Large intestine (tissue), 3 donors: Measurements from ENCODE around the gene DUSP12. TPM values are rescaled to one million over a fixed set of nuclear protein-coding genes. Genes with fewer than 3 reads are reported as not detected.

Experiments used
- DNase-seq, 2 donors: peaks; one replicate each; pipeline versions ENCODE4 v3.0.0 to v3.0.0-alpha.2; 2013
- H3K27ac ChIP-seq: one replicate; pipeline ENCODE4 v1.5.1; 2013; ENCODE audit warnings: low read length
- H3K27me3 ChIP-seq: 2 replicates; pipeline ENCODE4 v1.6.1; 2013; ENCODE audit warnings: low read length; ENCODE audit not compliant: control insufficient read depth, insufficient read depth
- H3K36me3 ChIP-seq: 2 replicates; pipeline ENCODE4 v1.6.1; 2013; ENCODE audit warnings: low read length; ENCODE audit not compliant: control insufficient read depth, insufficient read depth
- H3K4me1 ChIP-seq: one replicate; pipeline ENCODE4 v1.6.1; 2013; ENCODE audit warnings: low read length; ENCODE audit not compliant: control insufficient read depth, insufficient read depth
- H3K4me3 ChIP-seq: one replicate; pipeline ENCODE4 v1.5.1; 2013; ENCODE audit warnings: low read length
- H3K9me3 ChIP-seq: one replicate; pipeline ENCODE4 v1.6.1; 2013; ENCODE audit warnings: mild to moderate bottlenecking, low read depth, low read length, moderate library complexity; ENCODE audit not compliant: control insufficient read depth
- WGBS: methylation state at CpG from one replicate; pipeline ENCODE4 v1.1.5; 2013; ENCODE audit warnings: low lambda C conversion rate; ENCODE audit not compliant: insufficient coverage; 5-methylcytosine and 5-hydroxymethylcytosine counted together
- polyA plus RNA-seq: library from polyadenylated mRNA; unstranded; fragments of 120-200 nt; gene quantifications from one replicate; pipeline ENCODE4 v1.2.1, GENCODE V29; 2013

DUSP12 gene
- polyA plus RNA-seq, 1 donor: 33.8 TPM

- no CpG with 5 or more reads among the region's 83 CpGs for WGBS
- peaks cover 4% of the 10 kb centered on the region for H3K4me1 ChIP-seq
- DNase-seq: peak; percentile 83 to 84
- peak overlapping the region; percentile 70 for H3K4me3 ChIP-seq
- H3K36me3 ChIP-seq: no peaks in the 10 kb centered on the region
- no peaks in the 10 kb centered on the region for H3K9me3 ChIP-seq
- H3K27me3 ChIP-seq: peaks cover 54% of the 10 kb centered on the region
- H3K27ac ChIP-seq: peak overlapping the region; percentile 73
Measured at GRCh38 chr1:161726473-161727255, 22.9 kb upstream of the DUSP12 start.

- Histone ChIP-seq H3K27me3 (peaks cover 51% of the 10 kb centered on the region), H3K27ac (peak overlapping the region; percentile 73), H3K4me3 (peak overlapping the region; percentile 70), H3K36me3 (no peaks in the 10 kb centered on the region), H3K9me3 (no peaks in the 10 kb centered on the region), H3K4me1 (peaks cover 4% of the 10 kb centered on the region)
- no peak for DNase-seq
- no CpG with 5 or more reads among the region's 38 CpGs for WGBS
Measured at GRCh38 chr1:161727256-161727924, 22.2 kb upstream of the DUSP12 start.

- H3K36me3 ChIP-seq: no peaks in the 10 kb centered on the region
- 100% methylated on average over 2 of the region's 7 CpGs for WGBS
- no peak for DNase-seq
- no peak overlapping the region for H3K4me3 ChIP-seq
- H3K9me3 ChIP-seq: no peaks in the 10 kb centered on the region
- peaks cover 39% of the 10 kb centered on the region for H3K27me3 ChIP-seq
- H3K4me1 ChIP-seq: peaks cover 4% of the 10 kb centered on the region
- no peak overlapping the region for H3K27ac ChIP-seq
Measured at GRCh38 chr1:161728376-161729226, 21.0 kb upstream of the DUSP12 start.

- H3K27ac ChIP-seq: no peak overlapping the region
- H3K4me1 ChIP-seq: peaks cover 4% of the 10 kb centered on the region
- no CpG with 5 or more reads among the region's 6 CpGs for WGBS
- H3K27me3 ChIP-seq: peaks cover 32% of the 10 kb centered on the region
- no peaks in the 10 kb centered on the region for H3K36me3 ChIP-seq
- no peaks in the 10 kb centered on the region for H3K9me3 ChIP-seq
- DNase-seq: no peak
- H3K4me3 ChIP-seq: no peak overlapping the region
Measured at GRCh38 chr1:161730050-161730564, 19.5 kb upstream of the DUSP12 start.

GRCh38 chr1:161731241-161731640, 18.3 kb upstream of the DUSP12 start:
- Histone ChIP-seq H3K4me1 (no peaks in the 10 kb centered on the region), H3K27me3 (peaks cover 29% of the 10 kb centered on the region), H3K9me3 (no peaks in the 10 kb centered on the region), H3K4me3 (no peak overlapping the region), H3K36me3 (no peaks in the 10 kb centered on the region), H3K27ac (no peak overlapping the region)
- 61% methylated on average over 3 of the region's 6 CpGs for WGBS
- DNase-seq: no peak

- Histone ChIP-seq H3K36me3 (no peaks in the 10 kb centered on the region), H3K9me3 (no peaks in the 10 kb centered on the region), H3K27me3 (peaks cover 30% of the 10 kb centered on the region), H3K27ac (no peak overlapping the region), H3K4me3 (no peak overlapping the region), H3K4me1 (no peaks in the 10 kb centered on the region)
- DNase-seq: no peak
- 93% methylated on average over 3 of the region's 5 CpGs for WGBS
Measured at GRCh38 chr1:161731981-161732718, 17.4 kb upstream of the DUSP12 start.

DNA sequence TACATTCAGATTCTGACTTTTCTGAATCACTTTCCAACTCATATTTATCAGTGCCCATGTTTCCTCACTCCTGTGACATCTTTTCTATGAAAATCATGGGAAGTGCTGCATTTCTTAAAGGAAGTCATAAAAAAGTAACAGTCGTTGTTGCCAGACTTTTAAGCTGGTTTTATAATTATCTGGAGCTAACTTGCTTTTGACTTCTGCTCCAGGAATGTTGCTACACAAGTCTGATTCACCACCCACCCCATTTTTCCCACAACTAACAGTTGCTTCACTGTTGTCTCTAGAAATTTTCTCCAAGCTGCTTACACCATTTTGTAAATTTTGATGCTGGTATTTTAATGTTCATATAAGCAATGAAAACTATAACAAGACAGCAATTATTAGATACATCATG, 16.1 kb upstream of the DUSP12 start:
- no peaks in the 10 kb centered on the region for H3K36me3 ChIP-seq
- peaks cover 32% of the 10 kb centered on the region for H3K27me3 ChIP-seq
- H3K4me3 ChIP-seq: no peak overlapping the region
- H3K27ac ChIP-seq: no peak overlapping the region
- no CpG with 5 or more reads among the region's 1 CpG for WGBS
- no peak for DNase-seq
- H3K9me3 ChIP-seq: no peaks in the 10 kb centered on the region
- no peaks in the 10 kb centered on the region for H3K4me1 ChIP-seq

- Histone ChIP-seq H3K9me3 (no peaks in the 10 kb centered on the region), H3K36me3 (no peaks in the 10 kb centered on the region), H3K4me1 (no peaks in the 10 kb centered on the region), H3K4me3 (no peak overlapping the region), H3K27ac (no peak overlapping the region), H3K27me3 (peaks cover 38% of the 10 kb centered on the region)
- WGBS: no CpG with 5 or more reads among the region's 3 CpGs
- DNase-seq: no peak
Measured at GRCh38 chr1:161735837-161736236, 13.7 kb upstream of the DUSP12 start.

DNA sequence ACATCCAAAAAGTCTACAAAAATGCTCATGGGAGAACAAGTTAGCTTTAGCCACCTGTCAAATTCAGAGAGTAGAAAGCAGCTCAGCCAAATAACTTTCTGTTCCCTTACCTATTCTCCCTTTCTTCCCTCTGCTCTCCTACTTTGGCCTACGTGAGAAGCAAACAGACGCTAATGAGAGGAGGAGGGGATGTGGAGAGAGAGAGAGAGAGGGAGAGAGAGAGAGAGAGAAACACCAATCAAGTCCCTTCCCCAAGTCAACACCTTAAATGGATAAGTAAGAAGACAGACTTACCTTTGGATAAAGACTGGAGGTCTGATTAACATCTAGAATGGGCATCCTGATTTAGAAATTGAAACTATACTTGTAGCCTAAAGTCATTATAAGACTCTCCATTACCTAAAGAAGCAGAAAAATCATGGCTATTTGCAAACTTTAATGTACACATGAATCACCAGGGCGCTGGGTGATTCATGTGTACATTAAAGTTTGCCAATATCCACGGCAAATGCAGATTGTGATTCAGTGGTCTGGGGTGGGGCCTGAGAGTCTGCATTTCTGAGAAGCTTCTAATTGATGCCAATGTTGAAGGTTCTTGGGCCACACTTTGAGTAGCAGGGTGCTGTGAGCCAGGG, 13.1 kb upstream of the DUSP12 start:
- Histone ChIP-seq H3K9me3 (no peaks in the 10 kb centered on the region), H3K4me1 (no peaks in the 10 kb centered on the region), H3K27me3 (peaks cover 34% of the 10 kb centered on the region), H3K36me3 (no peaks in the 10 kb centered on the region), H3K27ac (no peak overlapping the region), H3K4me3 (no peak overlapping the region)
- DNase-seq: no peak
- WGBS: 30% methylated on average over 2 of the region's 4 CpGs
